OCI-LY1 (cell line): Measurements from ENCODE around the gene PSMB4.

ENCODE experiments used
- CTCF ChIP-seq: fragments of 200-600 bp; sonication (generic), shearing (Covaris generic); IDR thresholded peaks from 2 replicates; pipeline ENCODE4 v1.5.1; 2017; ENCODE audit warnings: mild to moderate bottlenecking, antibody characterized with exemption, low read length, moderate library complexity, mixed read lengths
- EZH2 ChIP-seq: fragments of 200-600 bp; sonication (generic), shearing (Covaris generic); IDR thresholded peaks from 2 replicates; pipeline ENCODE4 v1.8.0; 2017; ENCODE audit warnings: borderline replicate concordance, mixed run types, mild to moderate bottlenecking, antibody characterized with exemption, low read length, moderate library complexity, mixed read lengths

DNA sequence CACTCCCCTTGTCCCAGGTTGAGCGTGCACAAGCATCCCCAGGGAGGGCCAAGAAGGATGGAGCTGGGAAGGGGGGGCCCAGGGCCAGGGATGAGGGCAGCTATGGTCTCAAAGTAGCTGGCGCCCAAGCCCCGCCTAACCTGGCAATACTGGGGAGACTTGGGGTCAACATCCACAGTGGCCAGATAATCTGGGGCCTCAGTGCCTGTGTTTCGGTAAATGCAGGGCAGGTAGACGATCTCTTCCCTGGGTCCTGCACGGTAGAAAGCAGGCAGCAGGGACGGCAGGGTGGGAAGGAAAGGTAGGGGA, 30.1 kb upstream of the PSMB4 start:
- no peak for TF ChIP-seq CTCF
- no peak for TF ChIP-seq EZH2
